ENCODE data around the gene MPZL2.

DNA sequence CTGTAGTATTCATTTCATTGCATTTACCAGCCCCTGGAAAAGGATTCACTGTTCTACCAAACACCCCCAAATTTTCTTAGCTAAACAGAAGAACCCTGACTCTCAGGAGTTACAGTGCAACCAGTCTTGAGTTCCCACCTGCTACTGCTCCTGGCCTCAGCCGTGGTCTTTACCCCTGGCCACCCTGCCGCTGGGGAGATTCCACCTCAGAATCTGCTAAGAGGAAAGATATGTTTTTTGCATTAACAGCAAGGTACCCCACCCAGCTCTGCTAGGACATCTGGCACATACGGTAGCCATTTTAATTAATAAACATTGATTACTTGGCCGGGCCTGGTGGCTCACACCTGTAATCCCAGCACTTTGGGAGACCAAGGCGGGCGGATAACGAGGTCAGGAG, 48.3 kb downstream of the MPZL2 start:
- TF ChIP-seq, protein P1, sequence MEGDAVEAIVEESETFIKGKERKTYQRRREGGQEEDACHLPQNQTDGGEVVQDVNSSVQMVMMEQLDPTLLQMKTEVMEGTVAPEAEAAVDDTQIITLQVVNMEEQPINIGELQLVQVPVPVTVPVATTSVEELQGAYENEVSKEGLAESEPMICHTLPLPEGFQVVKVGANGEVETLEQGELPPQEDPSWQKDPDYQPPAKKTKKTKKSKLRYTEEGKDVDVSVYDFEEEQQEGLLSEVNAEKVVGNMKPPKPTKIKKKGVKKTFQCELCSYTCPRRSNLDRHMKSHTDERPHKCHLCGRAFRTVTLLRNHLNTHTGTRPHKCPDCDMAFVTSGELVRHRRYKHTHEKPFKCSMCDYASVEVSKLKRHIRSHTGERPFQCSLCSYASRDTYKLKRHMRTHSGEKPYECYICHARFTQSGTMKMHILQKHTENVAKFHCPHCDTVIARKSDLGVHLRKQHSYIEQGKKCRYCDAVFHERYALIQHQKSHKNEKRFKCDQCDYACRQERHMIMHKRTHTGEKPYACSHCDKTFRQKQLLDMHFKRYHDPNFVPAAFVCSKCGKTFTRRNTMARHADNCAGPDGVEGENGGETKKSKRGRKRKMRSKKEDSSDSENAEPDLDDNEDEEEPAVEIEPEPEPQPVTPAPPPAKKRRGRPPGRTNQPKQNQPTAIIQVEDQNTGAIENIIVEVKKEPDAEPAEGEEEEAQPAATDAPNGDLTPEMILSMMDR (conservative IDR thresholded peaks at IDR 0.05 in 1 of 2, IDR thresholded peaks at IDR 0.05 in 1 of 2; ENCODE audit: extremely low read depth in 1 of 2, insufficient read depth in 1 of 2, low read depth in 1 of 2, low read length in 2 of 2), result no peak
- TF ChIP-seq EZH2 (IDR thresholded peaks at IDR 0.05; ENCODE audit: borderline replicate concordance, low read length), result no peak
